CD4-positive, alpha-beta T cell treated with Interleukin-2 at 100 ng/mL for 4 hours (primary cell): ENCODE data around the gene ST7L.

ENCODE experiments used
- DNase-seq: peaks from one replicate; pipeline ENCODE4 v3.0.0-alpha.2; 2020; ENCODE audit warnings: low spot score

Gene ST7L

GRCh38 chr1:112544751-112545150 lies 74.2 kb downstream of the ST7L start:
- no peak for DNase-seq

- no peak for DNase-seq
Observed at GRCh38 chr1:112544011-112544688, 74.8 kb downstream of the ST7L start.

DNA sequence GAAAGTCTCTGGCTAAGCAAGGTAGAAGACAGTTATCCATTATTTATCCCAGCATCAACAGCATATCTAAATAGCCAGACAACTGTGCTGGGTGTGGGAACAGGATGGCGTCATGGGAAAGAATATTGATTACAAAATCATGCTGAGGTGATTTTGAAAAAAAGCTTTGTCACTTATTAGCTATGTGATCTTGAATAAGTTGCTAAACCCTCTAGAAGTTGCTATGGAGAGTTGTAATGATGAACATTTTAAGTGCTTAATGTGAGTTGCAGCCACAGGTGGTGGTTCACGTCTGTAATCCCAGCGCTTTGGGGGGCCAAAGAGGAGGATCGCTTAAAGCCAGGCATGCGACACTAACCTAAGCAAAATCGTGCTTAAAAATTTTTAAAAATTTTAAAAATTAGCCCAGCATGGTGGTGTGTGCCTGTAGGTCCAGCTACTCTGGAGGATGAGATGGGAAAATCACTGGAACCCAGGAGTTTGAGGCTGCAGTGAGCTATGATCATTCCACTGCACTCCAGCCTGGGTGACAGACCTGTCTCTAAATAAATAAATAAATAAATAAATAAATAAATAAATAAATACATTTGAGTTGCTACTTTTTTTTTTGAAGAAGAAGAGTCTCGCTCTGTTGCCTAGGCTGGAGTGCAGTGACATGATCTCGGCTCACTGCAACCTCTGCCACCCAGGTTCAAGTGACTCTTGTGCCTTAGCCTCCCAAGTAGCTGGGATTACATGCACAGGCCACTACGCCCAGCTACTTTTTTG lies 76.6 kb downstream of the ST7L start:
- no peak for DNase-seq

GRCh38 chr1:112541299-112541698 lies 77.6 kb downstream of the ST7L start:
- DNase-seq = no peak

- DNase-seq = no peak
Observed at GRCh38 chr1:112540226-112540794, 78.6 kb downstream of the ST7L start.

GRCh38 chr1:112538883-112539282 lies 80.1 kb downstream of the ST7L start:
- DNase-seq = no peak

GRCh38 chr1:112537456-112537855 lies 81.5 kb downstream of the ST7L start:
- no peak for DNase-seq

- no peak for DNase-seq
Observed at GRCh38 chr1:112536561-112536960, 82.4 kb downstream of the ST7L start.

GRCh38 chr1:112533029-112533428 lies 85.9 kb downstream of the ST7L start:
- no peak for DNase-seq

GRCh38 chr1:112532064-112532463 lies 86.9 kb downstream of the ST7L start:
- no peak for DNase-seq

DNA sequence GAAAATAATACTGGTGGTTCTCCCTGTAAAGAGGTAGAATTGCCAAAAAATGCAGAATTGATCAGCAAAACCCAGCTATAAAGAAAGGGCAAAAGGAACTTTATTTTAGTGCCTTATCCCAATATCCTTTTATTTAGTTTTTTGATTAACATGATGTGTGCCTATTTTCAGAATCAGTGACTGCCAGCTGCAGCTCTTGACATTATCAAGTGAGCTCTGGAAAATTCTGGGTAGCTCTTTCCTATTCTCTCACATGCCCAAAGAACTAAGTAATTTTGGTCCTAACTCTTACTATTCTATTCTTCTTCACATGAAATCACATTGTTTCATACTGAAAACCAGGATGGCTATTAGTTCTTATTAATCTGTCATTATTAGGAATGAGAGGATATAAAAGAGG lies 88.1 kb downstream of the ST7L start:
- no peak for DNase-seq

DNA sequence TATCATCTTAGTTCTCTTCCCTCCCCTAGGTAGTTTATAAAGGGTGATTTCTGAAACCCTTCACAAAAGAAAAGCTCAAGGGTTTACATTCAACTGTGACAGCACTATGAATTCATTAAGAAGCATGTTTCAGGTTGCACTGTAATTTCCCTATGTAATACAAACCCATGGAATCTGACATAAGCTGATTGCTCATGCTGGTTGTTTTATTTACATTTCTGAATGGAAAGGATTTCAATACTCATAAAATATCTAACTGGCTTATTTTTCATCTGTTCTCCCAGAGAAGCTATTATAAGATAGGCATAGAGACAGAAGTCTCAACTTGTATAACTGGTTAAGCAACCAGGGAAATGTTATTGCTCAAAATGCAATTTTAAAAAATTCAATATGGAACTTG lies 89.6 kb downstream of the ST7L start:
- no peak for DNase-seq

- no peak for DNase-seq
Observed at GRCh38 chr1:112528076-112528475, 90.9 kb downstream of the ST7L start.

GRCh38 chr1:112527266-112528010 lies 91.5 kb downstream of the ST7L start:
- DNase-seq = no peak

GRCh38 chr1:112524986-112525385 lies 94.0 kb downstream of the ST7L start:
- no peak for DNase-seq

- DNase-seq = no peak
Observed at GRCh38 chr1:112524251-112524650, 94.7 kb downstream of the ST7L start.

DNA sequence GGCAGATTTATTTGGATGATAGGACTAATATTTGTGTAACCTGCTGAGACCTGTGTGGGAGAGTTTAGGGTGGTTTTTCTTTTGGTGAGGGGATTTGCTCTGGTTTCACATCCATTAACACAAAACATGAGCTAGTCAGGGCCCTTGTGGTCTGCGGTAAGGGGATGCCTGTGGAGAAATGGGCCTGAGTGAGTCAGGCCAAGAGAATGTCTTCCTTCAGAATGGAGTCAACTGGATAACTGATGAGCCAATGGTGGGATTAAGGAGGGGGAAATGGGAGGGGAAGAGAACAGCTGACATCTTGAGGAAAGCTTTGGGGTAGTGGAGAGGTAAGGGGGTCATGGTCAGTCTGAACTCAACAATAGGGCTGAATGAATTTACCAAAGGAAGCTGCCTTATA lies 96.3 kb downstream of the ST7L start:
- no peak for DNase-seq

DNA sequence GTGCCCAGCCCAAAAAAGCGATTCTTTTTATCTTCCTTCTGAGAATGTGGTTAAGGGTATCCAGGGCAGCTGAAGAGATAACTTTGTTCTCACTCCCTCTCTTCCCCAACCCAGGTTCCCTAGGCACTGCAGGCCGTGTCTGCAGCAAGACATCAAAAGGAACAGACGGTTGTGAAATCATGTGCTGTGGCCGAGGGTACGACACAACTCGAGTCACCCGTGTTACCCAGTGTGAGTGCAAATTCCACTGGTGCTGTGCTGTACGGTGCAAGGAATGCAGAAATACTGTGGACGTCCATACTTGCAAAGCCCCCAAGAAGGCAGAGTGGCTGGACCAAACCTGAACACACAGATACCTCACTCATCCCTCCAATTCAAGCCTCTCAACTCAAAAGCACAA lies 98.8 kb downstream of the ST7L start:
- no peak for DNase-seq

GRCh38 chr1:112518186-112518585 lies 100.8 kb downstream of the ST7L start:
- DNase-seq = no peak

DNA sequence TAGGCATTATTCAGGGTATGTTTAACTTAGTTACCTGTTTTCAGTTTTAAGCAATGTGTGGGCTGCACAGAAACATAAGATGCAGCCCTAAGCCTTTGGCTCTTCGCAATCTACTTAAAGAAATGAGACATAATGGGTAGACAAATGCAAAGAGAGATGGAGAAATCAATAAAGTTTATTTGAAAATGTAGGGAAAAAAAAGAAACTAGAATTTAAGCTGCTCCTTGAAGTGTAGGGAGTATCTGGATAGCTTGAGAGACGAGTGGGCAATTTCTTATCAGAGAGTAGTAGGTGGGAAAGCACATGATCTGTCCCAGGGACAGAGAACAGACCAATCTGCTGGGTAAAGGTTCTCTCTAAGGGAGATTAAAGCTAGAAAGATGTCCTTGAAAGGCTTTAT lies 101.3 kb downstream of the ST7L start:
- no peak for DNase-seq

GRCh38 chr1:112517231-112517630 lies 101.7 kb downstream of the ST7L start:
- DNase-seq = no peak

DNA sequence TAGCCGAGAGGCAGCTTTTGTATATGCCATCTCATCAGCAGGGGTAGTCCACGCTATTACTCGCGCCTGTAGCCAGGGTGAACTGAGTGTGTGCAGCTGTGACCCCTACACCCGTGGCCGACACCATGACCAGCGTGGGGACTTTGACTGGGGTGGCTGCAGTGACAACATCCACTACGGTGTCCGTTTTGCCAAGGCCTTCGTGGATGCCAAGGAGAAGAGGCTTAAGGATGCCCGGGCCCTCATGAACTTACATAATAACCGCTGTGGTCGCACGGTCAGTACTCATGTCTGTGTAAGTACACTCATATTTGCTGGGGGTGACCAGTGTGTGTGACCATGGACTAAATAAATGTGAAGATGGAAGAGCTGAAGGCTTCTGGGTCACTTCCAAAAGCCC lies 102.8 kb downstream of the ST7L start:
- no peak for DNase-seq
